Fibroblast of mammary gland (primary cell): Measurements from ENCODE around the gene OSBPL3.

Experiments used
- DNase-seq: peaks from one replicate; pipeline ENCODE4 v3.0.0-alpha.2; 2010; ENCODE audit warnings: low read depth
- H3K4me3 ChIP-seq: 2 replicates; pipeline ENCODE4 v1.5.1; 2011; ENCODE audit warnings: low read depth, mild to moderate bottlenecking, low read length, moderate library complexity; ENCODE audit not compliant: control insufficient read depth
- TF ChIP-seq, protein P1 (sequence below): conservative IDR thresholded peaks from 2 replicates; pipeline ENCODE4 v1.5.1; 2011; ENCODE audit warnings: low read depth, low read length, inconsistent platforms; ENCODE audit not compliant: control insufficient read depth, insufficient read depth

The OSBPL3 gene

DNA sequence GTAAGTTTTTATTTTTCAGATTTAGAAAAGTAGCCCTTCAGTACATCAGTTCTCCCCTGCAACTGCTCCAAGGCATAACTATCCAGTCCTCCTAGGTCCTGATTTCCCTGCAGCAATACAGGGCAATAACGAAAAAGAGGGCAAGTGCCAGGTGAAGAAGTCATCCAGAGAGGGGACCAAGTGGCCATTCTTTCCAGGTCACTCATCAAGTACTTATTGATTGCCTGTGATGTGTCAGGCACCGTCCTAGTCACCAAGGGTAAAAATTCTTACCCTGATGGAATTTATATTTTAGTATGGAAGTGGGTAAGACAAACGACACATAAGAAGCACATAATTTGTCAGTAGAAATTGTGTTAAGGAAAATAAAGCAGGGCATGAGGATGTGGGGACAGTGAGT, 155.6 kb downstream of the OSBPL3 start:
- TF ChIP-seq, protein P1, sequence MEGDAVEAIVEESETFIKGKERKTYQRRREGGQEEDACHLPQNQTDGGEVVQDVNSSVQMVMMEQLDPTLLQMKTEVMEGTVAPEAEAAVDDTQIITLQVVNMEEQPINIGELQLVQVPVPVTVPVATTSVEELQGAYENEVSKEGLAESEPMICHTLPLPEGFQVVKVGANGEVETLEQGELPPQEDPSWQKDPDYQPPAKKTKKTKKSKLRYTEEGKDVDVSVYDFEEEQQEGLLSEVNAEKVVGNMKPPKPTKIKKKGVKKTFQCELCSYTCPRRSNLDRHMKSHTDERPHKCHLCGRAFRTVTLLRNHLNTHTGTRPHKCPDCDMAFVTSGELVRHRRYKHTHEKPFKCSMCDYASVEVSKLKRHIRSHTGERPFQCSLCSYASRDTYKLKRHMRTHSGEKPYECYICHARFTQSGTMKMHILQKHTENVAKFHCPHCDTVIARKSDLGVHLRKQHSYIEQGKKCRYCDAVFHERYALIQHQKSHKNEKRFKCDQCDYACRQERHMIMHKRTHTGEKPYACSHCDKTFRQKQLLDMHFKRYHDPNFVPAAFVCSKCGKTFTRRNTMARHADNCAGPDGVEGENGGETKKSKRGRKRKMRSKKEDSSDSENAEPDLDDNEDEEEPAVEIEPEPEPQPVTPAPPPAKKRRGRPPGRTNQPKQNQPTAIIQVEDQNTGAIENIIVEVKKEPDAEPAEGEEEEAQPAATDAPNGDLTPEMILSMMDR: no peak
- H3K4me3 ChIP-seq: no peak overlapping the region
- DNase-seq: no peak

DNA sequence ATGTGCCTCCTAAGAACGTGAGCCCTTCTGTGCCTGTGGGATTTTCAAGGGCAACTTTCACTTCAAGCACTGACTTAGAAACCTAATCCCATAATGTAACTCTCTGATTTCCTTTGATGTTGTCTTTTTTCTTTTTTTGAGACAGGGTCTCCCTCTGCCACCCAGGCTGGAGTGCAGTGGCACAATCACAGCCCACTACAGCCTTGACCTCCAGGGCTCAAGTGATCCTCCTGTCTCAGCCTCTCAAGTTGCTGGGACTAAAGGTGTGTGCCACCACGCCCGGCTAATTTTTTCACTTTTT, 158.3 kb downstream of the OSBPL3 start:
- no peak for DNase-seq
- TF ChIP-seq, protein P1: no peak
- no peak overlapping the region for H3K4me3 ChIP-seq

DNA sequence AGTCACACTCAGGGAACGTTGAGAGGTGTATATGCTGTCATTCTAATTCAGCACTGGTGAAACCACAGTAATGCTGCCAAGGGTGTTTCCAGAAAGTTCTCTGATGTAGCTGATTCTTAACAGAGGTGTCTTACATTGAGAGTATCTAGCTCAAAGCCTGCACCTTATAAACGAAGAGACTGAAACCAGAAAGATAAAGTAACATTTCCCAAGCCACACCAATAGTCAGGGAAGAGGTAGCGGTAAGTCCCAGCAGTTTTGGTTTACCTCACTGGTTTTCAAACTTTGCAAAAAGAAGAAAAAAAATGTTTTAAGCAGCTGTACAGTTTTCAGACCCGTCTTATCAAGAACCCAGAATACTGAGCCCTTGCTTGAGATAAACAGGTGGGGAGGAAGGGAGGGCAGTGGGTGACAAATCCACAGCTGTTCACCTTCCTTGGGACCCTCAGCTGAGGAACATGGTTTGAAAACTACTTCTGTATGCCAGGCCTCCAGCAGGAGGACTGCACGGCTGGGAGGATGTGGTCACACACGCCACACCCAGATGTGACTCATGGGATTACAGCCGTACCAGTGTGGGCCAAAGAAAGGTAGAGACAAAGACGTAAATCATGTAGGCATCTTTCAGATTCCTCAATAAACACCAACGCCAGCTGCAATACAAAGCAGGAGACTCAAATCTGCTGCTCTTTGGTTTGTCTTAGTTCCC, 158.8 kb downstream of the OSBPL3 start:
- no peak overlapping the region for H3K4me3 ChIP-seq
- DNase-seq: peak; percentile 96
- TF ChIP-seq, protein P1: peak; percentile 41

DNA sequence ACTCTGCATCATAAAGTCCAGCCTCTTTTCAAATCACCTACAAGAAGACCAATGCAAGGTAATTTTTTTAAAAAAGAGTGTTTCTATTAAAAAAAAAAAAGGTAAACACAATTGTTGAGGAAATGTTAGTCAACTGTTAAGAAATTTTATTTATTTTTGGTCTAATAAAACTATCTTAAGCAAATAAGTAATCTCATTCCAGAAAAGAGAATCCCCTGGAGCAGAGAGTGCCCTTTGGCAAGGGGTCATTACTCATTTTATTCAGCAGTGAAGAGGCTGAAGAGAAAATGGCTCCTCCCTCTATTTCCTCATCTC, 159.3 kb downstream of the OSBPL3 start:
- TF ChIP-seq, protein P1: no peak
- no peak overlapping the region for H3K4me3 ChIP-seq
- no peak for DNase-seq

DNA sequence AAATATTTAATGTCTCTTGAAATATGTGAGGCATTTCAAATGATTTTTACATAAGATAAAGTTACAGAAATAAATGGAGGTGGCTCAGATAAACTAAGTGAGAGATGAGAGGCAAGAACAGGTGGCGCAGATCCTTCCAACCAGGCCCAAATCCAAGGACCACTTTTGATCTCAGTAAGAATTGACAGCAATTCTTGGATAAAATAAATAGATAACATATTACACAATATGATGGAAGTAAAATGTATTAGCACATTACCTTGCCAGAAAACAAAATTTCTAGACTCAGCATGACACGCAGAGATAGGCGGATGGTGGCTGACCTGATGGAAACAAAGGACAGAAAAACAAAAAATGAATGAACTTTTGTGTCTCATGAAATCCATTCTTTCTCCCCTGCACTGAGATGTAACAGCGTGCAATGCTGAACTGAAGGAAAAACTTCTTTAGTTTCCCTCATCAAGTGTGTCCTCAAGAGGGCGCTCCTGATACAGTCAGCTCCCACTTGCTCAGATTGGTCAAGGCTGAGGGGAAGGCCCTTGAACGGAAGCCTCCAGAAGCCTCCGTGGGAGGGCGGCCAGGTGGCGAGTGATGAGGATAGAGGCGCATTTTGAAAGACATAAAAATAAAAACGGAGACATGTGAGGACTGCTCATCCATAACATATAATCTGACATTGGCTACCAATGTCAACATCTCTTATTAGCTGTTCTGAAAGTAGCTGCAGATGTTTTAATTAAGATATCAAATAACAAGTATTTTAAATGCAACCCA, 159.9 kb downstream of the OSBPL3 start:
- no peak overlapping the region for H3K4me3 ChIP-seq
- peak; percentile 92 for DNase-seq
- TF ChIP-seq, protein P1: peak; percentile 94

DNA sequence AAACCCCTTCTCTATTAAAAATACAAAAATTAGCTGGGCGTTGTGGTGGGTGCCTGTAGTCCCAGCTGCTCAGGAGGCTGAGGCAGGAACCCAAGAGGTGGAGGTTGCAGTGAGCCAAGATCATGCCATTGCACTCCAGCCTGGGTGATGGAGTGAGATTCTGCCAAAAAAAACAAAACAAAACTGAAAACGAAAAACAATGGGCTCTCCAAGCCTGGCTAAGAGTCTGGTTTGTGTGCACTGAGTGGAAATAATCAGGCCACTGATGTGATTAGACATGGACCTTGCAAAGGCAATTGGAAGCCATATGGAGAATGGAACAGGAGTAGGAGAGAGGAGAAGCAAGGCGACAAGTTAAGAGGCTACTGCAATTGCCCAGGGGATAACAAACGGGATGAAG, 162.6 kb downstream of the OSBPL3 start:
- DNase-seq: no peak
- TF ChIP-seq, protein P1: no peak
- no peak overlapping the region for H3K4me3 ChIP-seq
